COLO668 (cell line): ENCODE measurements around the gene KYAT1.

Source experiments
- DNase-seq: peaks from one replicate; lab custom pipeline; 2025; ENCODE audit not compliant: unreplicated experiment; lab: John Stamatoyannopoulos, UW

The KYAT1 gene

DNA sequence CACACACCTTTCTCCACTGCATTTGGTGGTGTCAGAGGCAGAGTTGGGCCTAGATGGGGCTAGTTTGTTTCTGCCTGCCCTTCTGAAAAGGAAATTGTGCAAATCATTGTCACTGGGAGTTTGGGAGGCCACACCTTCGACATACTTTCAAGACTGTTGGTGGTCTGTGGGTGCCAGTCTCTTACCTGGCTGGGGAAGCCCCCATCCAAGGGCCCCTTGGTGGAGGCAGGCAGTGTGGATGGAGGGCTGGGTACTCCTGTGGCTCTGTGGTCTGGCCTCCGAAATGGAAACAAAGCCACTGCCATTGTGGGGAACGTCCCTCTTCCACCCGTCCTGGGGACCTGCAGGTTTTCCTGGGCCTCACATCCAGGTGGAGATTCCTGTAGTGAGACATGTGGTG is 28.1 kb upstream of the KYAT1 start:
- no peak for DNase-seq

DNA sequence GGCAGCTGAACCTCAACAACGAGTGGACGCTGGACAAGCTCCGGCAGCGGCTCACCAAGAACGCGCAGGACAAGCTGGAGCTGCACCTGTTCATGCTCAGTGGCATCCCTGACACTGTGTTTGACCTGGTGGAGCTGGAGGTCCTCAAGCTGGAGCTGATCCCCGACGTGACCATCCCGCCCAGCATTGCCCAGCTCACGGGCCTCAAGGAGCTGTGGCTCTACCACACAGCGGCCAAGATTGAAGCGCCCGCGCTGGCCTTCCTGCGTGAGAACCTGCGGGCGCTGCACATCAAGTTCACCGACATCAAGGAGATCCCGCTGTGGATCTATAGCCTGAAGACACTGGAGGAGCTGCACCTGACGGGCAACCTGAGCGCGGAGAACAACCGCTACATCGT is 26.6 kb upstream of the KYAT1 start:
- DNase-seq: no peak

DNA sequence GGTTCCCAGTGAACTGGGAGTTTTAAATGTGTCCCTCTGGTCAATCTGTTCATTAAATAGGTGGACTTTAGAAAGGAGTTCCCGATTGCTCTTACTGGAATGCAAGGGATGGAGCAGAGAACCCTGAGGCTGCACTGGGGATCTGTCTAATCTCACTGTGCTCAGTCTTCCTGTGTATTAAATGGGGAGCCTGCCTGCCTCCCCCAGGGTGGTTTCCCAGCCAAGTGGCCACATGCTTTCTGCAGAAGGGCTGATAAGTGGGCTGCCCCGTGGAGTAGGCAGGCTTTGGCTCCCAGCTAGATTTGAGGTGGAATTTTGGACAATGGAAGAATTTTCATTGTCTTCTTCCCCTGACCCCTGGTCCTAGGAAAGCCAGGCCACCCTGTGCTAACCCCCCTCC is 25.0 kb upstream of the KYAT1 start:
- no peak for DNase-seq

DNA sequence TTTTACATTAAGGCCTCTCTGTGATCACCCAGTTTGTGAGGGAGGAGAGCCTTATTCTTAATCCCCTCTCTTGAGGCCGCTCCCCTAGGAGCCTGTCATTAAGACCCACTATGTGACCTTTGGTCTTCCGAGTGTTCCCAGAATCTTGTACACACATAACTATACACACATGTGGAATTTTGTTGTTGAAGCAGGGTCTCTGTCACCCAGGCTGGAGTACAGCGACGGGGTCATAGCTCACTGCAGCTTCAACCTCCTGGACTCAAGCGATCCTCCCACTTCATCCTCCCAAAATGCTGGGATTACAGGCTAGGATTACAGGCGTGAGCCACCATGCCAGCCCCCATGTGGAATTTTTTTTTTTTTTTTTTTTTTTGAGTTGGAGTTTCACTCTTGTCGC is 24.2 kb upstream of the KYAT1 start:
- no peak for DNase-seq

DNA sequence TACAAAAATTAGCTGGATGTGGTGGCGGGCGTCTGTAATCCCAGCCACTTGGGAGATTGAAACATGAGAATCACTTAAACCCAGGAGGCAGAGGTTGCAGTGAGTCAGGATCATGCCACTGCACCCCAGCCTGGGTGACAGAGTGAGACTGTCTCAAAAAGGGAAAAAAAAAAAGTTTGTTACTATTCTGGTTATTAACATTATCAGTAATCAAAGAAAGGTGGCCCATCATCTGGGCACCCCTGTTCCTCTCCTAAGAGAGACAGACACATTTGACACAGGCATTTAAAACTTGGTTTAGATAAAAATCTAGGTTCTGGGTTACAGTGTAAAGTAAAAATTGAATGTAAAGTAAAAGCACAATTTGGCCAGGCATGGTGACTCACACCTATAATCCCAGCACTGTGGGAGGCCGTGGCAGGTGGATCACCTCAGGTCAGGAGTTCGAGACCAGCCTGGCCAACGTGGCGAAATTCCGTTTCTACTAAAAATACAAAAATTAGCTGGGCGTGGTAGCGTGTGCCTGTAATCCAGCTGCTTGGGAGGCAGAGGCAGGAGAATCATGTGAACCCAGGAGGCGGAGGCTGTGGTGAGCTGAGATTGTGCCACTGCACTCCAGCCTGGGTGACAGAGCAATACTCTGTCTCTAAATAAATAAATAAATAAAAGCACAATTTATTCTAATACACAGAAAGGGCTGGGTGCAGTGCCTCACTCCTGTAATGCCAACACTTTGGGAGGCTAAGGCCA is 22.3 kb upstream of the KYAT1 start:
- DNase-seq: no peak

DNA sequence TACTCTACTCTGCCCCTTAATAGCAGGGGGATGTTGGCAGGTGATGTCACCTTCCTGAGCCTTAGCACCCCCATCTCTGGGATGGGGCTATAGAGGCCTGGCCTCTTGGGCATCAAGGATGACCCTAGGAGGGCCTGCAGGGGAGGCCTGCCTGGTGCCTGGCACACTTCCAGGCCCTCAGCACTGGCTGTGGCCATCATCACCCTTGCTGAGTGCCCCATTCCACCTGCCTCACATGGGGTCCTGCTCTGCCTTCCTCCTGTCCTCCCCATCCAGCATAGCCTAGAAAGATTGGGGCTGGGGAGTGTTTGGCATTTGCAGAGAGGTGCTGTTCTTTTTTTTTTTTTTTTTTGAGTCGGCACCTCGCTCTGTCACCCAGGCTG is 21.3 kb upstream of the KYAT1 start:
- DNase-seq: no peak

DNA sequence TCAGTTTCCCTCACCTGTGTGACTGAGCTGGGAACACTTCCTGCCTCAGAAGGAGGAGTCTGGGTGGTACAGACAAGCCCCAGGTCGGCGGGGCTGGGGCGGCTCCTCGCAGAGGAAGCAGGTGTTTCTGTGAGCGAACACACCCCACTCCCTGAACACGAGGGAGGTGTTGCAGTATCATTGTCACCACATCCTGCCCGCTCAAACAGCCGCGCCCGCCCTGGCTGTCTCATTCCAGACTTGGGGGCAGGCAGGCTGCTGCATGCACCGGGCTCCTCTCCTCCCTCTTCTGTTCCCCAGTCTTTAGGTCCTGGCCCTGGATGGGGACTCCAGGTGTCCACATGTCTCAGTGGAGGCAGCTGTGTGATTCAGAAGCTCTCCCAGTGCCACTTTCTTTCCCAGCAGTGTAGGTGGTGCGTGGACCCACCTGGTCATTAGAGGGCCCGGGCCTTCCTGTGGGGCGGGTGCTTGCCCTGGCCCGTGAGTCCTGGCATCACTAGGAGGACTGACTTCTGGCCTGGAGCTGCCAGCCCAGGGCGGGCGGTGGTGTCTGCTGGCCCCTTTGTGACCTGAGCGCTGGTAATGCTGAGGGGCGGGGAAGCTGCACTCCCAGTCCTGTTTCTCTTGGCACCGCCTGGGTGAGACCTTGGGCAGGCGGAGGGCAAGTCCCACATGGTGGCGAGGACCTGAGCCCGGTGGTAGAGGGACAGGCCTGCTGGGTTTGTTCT is 20.8 kb upstream of the KYAT1 start:
- peak; percentile 86 for DNase-seq

DNA sequence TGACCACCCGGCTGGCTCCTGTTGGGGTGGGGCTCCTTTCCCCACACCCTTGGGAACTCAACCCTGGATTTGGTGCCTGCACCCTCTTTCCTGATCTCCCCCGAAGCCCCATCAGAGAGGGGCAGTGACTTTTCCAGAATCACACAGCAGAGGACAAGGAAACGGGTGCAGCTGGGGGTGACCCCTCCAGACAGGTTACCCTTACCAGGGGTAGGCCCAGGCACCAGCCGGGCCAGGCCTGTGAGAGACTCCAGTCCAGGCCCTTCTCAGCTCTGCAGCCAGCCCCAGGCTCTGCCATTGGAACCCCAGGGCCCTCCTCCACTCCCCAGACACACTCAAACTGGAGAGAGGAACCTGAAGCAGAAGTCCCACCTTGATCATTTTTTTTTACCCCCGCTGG is 20.1 kb upstream of the KYAT1 start:
- no peak for DNase-seq

DNA sequence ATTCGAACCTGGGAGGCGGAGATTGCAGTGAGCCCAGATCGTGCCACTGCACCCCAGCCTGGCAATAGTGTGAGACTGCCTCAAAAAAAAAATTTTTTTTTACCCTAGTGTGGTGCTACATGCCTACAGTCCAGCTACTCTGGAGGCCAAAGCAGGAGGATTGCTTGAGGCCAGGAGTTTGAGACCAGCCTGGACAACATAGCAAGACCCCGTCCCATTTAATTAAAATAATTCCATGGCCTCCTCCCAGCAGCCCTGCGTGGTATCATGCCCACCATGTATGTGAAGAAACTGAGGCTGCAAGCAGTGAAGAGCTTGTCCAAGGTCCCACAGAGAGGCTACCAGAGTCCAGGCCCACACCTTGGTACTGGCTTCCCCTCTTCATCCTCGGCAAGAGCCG is 19.6 kb upstream of the KYAT1 start:
- DNase-seq: no peak

DNA sequence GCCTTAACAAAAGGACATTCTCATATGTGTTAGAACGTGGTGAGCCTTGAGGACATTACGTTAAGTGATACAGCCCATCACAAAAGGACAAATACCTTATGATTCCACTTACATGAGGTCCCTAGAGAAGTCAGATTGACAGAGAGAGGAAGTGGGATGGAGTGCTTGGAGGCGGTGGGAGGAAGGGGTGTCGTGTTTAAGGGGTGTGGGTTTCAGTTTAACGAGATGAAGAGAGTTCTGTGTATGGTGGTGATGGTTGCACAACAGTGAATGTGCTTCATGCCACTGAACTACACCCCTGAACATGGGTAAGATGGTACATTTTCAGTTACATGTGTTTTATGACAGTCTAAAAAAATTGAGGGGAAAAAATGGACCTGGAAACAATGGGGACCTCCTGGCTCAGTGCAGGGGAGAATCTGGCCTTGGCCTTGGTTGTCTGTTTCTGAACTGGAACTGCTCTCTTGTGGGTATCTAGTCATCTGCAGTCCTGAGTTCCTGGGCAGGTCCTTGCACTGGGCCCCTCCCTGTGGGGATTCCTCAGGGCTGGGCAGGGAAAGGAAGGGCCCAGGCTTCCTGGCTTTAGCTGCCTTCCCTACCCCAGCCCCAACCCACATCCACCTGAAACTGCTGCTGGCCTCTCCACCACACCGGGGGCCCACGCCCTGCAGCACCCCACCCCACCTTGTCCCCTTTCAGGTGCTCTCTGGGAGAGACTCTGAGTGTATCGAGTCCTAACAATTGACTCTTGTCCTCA is 18.0 kb upstream of the KYAT1 start:
- no peak for DNase-seq

DNA sequence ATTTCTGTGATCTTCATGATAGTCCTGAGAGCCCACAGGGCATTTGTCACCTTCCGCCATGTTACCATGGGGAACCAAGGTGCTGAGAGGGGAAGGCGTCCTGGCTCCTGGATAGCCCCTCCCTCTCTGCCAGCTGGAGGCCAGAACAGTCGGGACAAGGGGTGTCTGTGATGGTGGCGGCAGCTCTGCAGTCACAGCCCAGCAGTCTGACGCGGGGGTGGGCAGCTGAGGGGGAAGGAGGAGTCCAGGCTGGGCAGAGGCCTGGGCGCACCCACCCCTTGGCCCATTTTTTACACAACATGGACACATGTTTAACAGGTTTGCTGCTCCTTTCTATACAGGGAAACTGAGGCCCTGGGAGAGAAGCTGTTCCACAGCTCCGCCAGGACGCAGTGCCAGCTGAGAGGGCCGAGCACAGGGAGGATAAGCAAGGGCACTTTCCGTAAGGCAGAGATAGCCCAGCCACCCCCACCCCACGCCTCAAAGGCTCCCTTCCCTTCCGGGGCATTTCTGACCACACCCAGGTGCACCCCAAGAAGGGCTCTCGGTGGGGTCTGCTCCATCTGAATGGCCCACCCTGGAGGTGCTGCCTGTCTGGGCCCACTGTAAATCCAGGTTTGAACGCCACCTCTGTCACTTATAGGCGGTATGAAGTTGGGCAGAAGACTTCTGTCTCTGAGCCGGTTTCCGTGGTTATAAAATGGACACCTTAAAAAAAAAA is 17.3 kb upstream of the KYAT1 start:
- DNase-seq: no peak

DNA sequence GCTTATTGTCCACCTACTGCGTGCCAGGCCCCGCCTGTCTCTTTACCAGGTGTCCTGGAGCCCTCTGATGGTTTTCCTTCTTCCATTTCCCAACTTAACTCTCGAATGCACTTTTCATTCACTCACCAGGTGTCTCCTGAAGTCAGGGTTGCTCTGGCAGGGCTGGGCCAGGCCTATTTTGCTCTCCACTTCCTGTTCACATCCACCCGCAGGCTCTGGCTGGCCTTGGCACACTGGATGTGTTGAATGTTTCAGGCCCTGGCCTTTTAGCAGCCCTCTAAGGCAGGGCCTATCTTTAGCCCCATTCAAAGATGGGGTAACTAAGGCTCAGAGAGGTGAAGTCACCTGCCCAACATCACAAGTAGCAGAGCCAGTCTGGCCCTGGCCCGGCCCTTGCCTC is 16.6 kb upstream of the KYAT1 start:
- DNase-seq: no peak

DNA sequence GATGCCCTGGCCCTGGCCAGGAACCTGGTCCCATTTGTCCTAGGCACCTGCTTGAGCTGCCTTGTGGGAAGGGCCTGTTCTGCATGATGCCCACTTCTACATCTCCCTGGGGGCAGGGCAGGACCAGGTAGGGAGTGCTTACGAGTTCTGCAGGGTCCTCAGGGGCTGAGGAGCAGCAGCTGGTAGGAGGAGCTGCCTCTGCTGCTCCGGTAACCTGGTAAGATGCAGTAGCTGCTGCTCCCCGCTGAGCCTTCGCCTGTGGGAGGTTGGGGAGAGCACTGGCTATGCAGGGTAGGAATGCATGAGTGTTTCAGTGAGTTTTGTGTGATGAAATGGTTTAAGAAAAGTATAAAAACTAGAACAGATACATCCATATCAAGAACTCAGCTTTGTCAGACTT is 13.8 kb upstream of the KYAT1 start:
- DNase-seq: no peak

DNA sequence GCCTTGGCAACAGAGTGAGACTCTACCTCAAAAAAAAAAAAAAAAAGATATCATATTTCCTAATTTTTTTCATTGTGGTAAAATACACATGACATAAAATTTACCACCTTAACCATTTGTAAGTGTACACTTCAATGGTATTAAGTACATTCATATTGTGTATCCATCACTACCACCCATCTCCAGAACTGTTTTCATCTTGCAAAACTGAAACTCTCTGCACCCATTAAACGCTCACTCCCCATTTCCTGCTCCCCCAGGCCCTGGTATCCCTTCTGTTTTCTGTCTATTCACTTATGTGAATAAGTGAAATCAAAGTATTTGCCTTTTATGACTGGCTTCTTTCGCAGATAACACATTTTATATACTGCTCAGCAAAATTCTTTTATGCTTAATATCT is 13.0 kb upstream of the KYAT1 start:
- no peak for DNase-seq

DNA sequence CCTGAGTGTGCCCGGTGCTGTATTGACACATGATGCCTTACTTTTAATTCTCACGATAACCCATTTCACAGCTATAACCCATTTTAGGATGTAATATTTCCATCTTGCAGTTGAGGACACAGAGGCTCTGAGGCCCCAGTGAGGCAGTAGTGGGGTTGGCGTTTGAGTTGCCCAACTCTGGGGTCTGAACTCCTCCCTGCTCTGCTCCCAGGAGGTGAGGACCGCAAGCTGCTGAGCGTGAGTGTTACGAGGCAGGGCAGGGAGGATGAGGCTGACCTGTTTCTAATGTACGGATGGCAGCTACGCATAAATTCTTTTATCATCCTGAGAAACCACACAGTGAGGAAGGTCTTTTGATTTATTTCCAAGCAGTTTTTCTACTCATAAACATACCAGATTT is 11.6 kb upstream of the KYAT1 start:
- DNase-seq: no peak

DNA sequence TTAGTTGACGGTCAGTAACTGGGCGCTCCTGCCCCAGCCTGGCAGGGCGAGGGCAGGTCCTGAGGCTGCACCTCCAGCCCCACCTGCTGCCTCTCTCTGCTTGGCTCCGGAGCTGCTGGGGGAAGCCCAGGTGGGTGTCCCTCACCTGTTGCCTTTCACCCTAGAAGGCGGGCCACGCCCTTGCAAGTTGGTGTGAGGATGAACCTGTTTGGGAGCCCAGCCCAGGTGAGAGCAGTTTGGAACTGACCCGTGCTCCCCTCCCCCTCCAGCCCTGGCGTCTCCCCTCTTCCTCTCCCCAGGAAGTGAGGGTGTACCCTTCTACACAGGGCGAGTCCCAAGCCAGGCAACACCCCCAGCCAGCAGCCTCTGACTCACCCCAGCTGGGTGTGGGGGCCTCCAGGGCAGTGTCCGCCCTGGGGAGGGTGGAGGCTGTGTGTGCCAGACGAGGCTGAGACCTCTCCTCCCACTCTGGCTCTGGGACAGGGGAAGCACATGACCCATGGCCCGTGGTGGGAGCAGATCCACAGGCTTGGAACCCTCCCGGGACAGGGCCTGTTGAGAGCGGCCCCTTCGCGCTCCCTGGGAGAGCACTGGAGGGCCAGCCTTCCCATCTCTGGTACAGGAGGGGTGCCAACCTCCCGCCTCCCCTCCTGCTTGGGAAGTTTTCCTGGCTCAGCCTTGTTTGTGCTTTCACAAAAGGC is 10.6 kb upstream of the KYAT1 start:
- DNase-seq: no peak

DNA sequence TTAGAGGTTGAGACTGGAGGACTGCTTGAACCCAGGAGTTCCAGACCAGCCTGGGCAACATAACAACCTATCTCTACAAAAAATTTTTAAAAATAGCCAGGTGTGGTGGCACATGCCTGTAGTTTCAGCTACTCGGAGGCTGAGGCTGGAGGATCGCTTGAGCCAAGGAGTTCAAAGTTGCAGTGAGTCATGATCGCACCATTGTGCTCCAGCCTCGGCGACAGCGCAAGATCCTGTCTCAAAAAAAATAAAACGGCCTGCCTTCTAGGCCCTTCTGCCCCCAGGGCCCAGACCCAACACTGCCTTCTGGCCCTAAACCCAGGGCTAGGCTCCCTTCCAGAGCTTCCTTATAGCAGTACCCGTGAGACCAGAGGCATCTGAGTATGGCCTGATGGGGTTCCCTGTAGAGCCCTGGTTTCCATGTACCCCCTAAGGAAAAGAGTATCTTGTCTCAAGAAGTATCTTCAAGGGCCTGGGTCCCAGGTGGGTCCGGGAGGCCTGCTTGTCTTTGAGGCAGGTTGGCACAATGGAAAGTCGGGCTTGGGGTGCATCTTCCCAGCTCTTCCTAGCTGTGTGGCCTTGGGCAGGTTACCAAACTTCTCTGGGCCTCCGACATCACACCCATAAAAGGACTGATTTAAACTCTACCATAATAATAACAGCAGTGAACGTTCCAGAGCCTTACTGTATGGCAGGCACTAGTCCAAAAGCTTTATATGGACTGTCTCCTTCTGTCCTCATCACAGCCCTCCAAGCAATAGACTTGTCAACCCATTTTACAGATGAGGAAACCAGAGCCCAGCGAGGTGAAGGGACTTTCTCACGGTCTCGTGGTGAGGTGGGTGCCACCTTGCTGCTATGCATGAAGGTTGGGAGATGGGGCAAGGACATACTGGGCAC is 9.8 kb upstream of the KYAT1 start:
- DNase-seq: no peak

DNA sequence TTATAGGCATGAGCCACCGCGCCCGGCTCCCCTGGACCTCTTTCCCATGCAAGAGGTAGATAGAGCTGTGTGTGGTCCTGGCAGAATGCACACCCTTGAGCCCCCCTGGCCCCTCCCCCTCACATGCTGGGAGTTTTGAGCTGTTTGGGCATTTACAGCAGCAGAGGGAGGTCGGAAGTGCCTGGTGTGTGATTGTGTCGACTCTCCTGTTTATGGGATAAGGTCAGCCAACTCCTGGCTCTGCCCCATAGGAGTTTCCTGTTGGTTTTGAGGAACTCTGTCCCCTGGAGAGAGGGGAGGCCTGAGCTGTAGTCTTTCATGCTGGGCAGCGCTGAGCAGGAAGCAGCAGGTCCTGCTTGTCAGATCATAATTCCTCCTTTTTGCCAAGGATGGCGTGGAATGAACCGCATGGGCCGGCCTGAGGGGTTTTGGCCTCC is 6.2 kb upstream of the KYAT1 start:
- no peak for DNase-seq

DNA sequence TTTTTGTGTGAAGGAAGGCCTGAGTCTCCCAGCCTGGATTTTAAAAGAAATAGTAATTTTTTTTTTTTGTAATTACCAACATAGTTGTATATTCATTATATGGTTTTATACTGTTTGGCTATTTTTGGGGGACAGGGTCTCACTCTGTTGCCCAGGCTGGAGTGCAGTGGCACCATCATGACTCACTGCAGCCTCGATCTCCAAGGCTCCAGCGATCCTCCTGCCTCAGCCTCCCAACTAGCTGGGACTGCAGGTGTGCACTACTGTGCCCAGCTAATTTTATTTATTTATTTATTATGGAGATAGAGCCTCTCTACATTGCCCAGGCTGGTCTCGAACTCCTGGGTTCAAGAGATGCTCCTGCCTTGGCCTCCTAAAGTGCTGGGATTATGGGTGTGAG is 5.3 kb upstream of the KYAT1 start:
- DNase-seq: no peak
